K562 (cell line): ENCODE data around the gene SHB. TPM values are rescaled to one million over a fixed set of nuclear protein-coding genes. Genes with fewer than 3 reads are reported as not detected.
A peak's percentile ranks its signal among the peaks of the same experiment; 100 is the strongest.

Experiments
- ARNT ChIP-seq, 2 experiments: fragments of 450-650 bp; IDR thresholded peaks; 2 replicates each; pipeline ENCODE4 v1.6.1; 2016; ENCODE audit warnings: mild to moderate bottlenecking in 1 of 2
- CBFA2T3 ChIP-seq: fragments of 450-650 bp; IDR thresholded peaks from 2 replicates; pipeline ENCODE4 v1.6.1; 2017
- CHD1 ChIP-seq: fragments of 200-600 bp; sonication (generic); IDR thresholded peaks from one replicate; pipeline ENCODE4 v1.6.1; 2012; ENCODE audit warnings: mild to moderate bottlenecking, moderate library complexity, low read length, inconsistent platforms
- HDAC2 ChIP-seq: fragments of 450-650 bp; IDR thresholded peaks from 2 replicates; pipeline ENCODE4 v1.6.1; 2016; ENCODE audit warnings: mild to moderate bottlenecking
- MEIS2 ChIP-seq: fragments of 450-650 bp; IDR thresholded peaks from 2 replicates; pipeline ENCODE4 v1.6.1; 2014; ENCODE audit warnings: mild to moderate bottlenecking; ENCODE audit not compliant: partially characterized antibody
- MYBL2 ChIP-seq, 2 experiments: fragments of 450-650 bp in 1 of 2; sonication (generic) in 1 of 2; formaldehyde crosslinking in 1 of 2; IDR thresholded peaks; 2 replicates each; pipeline versions ENCODE4 v1.6.1 to v1.8.1; 2017 to 2022; ENCODE audit warnings: borderline replicate concordance in 1 of 2, inconsistent platforms in 1 of 2, low read depth in 1 of 2, mild to moderate bottlenecking in 1 of 2, missing genetic modification reagents in 1 of 2, moderate library complexity in 1 of 2
- NBN ChIP-seq: fragments of 450-650 bp; IDR thresholded peaks from 2 replicates; pipeline ENCODE4 v1.6.1; 2016; ENCODE audit warnings: low read depth, mild to moderate bottlenecking
- NCOA1 ChIP-seq: fragments of 450-650 bp; IDR thresholded peaks from 2 replicates; pipeline ENCODE4 v1.6.1; 2016; ENCODE audit warnings: low read depth
- PYGO2 ChIP-seq: fragments of 450-650 bp; IDR thresholded peaks from 2 replicates; pipeline ENCODE4 v1.6.1; 2016; ENCODE audit warnings: mild to moderate bottlenecking, missing genetic modification characterization, moderate library complexity, missing compliant biosample characterization
- RCOR1 ChIP-seq, 2 experiments: IDR thresholded peaks; 2 replicates each; pipeline ENCODE4 v1.6.1; 2012; ENCODE audit warnings: low read depth in 2 of 2, low read length in 2 of 2, borderline replicate concordance in 1 of 2, improper control_type of control experiment in 1 of 2
- SOX6 ChIP-seq: fragments of 450-650 bp; IDR thresholded peaks from 2 replicates; pipeline ENCODE4 v1.6.1; 2014; ENCODE audit warnings: mild to moderate bottlenecking
- TEAD2 ChIP-seq: fragments of 450-650 bp; IDR thresholded peaks from 2 replicates; pipeline ENCODE4 v1.6.1; 2016; ENCODE audit warnings: missing genetic modification characterization, control low read depth, missing compliant biosample characterization
- ZNF121 ChIP-seq: sonication (generic); formaldehyde crosslinking; conservative IDR thresholded peaks from 2 replicates; pipeline ENCODE4 v1.8.0; 2022; ENCODE audit warnings: missing genetic modification reagents
- ZNF24 ChIP-seq: fragments of 450-650 bp; IDR thresholded peaks from 2 replicates; pipeline ENCODE4 v1.6.1; 2016
- polyA plus RNA-seq, 8 experiments: library from polyadenylated mRNA; depleted of rRNA in 4 of 8; stranded (reverse) in 5 of 8; unstranded in 3 of 8; fragments of >200 nt; fragmentation: Nextera tagmentation in 2 of 8; fragmentation: Illumina TruSeq in 1 of 8; extraction: Ambion mirVana in 2 of 8; extraction: Trizol in 1 of 8; gene quantifications; 2 replicates each; pipeline versions ENCODE4 v1.2.1 to v1.2.3, GENCODE V29; 2011 to 2014; ENCODE audit warnings: inconsistent platforms in 1 of 8, missing spikeins in 1 of 8
- total RNA-seq, 7 experiments: library from RNA; depleted of rRNA in 6 of 7; stranded (reverse); fragments of >200 nt in 6 of 7; fragmentation: Illumina TruSeq in 2 of 7; extraction: Trizol in 2 of 7; gene quantifications; 2 replicates each; pipeline versions ENCODE4 v1.2.1 to v1.2.3, GENCODE V29; 2011 to 2021; ENCODE audit warnings: low replicate concordance in 1 of 7
- TF ChIP-seq, protein P1 (sequence below): fragments of 200-600 bp; sonication (generic); IDR thresholded peaks from one replicate; pipeline ENCODE4 v1.6.1; 2012; ENCODE audit warnings: mild to moderate bottlenecking, low read depth, low read length, inconsistent platforms

The SHB gene
- total and polyA plus RNA-seq, 9 of the 15 experiments (the other 6 are each of a cell fraction or from before 2014, with no cell fraction given) = 0.78 to 16.0 (median 5.3) TPM

GRCh38 chr9:37905131-37905505, 163.9 kb downstream of the SHB start (continued):
- TF ChIP-seq CHD1 = no peak
- TF ChIP-seq TEAD2 (tag) = no peak
- TF ChIP-seq, protein P1, sequence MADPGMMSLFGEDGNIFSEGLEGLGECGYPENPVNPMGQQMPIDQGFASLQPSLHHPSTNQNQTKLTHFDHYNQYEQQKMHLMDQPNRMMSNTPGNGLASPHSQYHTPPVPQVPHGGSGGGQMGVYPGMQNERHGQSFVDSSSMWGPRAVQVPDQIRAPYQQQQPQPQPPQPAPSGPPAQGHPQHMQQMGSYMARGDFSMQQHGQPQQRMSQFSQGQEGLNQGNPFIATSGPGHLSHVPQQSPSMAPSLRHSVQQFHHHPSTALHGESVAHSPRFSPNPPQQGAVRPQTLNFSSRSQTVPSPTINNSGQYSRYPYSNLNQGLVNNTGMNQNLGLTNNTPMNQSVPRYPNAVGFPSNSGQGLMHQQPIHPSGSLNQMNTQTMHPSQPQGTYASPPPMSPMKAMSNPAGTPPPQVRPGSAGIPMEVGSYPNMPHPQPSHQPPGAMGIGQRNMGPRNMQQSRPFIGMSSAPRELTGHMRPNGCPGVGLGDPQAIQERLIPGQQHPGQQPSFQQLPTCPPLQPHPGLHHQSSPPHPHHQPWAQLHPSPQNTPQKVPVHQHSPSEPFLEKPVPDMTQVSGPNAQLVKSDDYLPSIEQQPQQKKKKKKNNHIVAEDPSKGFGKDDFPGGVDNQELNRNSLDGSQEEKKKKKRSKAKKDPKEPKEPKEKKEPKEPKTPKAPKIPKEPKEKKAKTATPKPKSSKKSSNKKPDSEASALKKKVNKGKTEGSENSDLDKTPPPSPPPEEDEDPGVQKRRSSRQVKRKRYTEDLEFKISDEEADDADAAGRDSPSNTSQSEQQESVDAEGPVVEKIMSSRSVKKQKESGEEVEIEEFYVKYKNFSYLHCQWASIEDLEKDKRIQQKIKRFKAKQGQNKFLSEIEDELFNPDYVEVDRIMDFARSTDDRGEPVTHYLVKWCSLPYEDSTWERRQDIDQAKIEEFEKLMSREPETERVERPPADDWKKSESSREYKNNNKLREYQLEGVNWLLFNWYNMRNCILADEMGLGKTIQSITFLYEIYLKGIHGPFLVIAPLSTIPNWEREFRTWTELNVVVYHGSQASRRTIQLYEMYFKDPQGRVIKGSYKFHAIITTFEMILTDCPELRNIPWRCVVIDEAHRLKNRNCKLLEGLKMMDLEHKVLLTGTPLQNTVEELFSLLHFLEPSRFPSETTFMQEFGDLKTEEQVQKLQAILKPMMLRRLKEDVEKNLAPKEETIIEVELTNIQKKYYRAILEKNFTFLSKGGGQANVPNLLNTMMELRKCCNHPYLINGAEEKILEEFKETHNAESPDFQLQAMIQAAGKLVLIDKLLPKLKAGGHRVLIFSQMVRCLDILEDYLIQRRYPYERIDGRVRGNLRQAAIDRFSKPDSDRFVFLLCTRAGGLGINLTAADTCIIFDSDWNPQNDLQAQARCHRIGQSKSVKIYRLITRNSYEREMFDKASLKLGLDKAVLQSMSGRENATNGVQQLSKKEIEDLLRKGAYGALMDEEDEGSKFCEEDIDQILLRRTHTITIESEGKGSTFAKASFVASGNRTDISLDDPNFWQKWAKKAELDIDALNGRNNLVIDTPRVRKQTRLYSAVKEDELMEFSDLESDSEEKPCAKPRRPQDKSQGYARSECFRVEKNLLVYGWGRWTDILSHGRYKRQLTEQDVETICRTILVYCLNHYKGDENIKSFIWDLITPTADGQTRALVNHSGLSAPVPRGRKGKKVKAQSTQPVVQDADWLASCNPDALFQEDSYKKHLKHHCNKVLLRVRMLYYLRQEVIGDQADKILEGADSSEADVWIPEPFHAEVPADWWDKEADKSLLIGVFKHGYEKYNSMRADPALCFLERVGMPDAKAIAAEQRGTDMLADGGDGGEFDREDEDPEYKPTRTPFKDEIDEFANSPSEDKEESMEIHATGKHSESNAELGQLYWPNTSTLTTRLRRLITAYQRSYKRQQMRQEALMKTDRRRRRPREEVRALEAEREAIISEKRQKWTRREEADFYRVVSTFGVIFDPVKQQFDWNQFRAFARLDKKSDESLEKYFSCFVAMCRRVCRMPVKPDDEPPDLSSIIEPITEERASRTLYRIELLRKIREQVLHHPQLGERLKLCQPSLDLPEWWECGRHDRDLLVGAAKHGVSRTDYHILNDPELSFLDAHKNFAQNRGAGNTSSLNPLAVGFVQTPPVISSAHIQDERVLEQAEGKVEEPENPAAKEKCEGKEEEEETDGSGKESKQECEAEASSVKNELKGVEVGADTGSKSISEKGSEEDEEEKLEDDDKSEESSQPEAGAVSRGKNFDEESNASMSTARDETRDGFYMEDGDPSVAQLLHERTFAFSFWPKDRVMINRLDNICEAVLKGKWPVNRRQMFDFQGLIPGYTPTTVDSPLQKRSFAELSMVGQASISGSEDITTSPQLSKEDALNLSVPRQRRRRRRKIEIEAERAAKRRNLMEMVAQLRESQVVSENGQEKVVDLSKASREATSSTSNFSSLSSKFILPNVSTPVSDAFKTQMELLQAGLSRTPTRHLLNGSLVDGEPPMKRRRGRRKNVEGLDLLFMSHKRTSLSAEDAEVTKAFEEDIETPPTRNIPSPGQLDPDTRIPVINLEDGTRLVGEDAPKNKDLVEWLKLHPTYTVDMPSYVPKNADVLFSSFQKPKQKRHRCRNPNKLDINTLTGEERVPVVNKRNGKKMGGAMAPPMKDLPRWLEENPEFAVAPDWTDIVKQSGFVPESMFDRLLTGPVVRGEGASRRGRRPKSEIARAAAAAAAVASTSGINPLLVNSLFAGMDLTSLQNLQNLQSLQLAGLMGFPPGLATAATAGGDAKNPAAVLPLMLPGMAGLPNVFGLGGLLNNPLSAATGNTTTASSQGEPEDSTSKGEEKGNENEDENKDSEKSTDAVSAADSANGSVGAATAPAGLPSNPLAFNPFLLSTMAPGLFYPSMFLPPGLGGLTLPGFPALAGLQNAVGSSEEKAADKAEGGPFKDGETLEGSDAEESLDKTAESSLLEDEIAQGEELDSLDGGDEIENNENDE = no peak
- peak; percentile 90 for TF ChIP-seq SOX6
- TF ChIP-seq CBFA2T3 = peak; percentile 95
- no peak for TF ChIP-seq NCOA1
- TF ChIP-seq PYGO2 = no peak
- 0 out of 4 replicates have a peak, but pooled peaks of 1 of the 2 experiments have one; percentile 54 for TF ChIP-seq ARNT (IDR thresholded peaks at IDR 0.05)
- TF ChIP-seq NBN = 0 out of 2 replicates have a peak, but pooled peaks have one; percentile 58
- peak; percentile 61; the same call in 1 of the 2 replicates for TF ChIP-seq HDAC2
- no peak for TF ChIP-seq MYBL2 (IDR thresholded peaks at IDR 0.05; ENCODE audit: low read depth)
- no peak for TF ChIP-seq MYBL2 (CRISPR knock-in tag; IDR thresholded peaks at IDR 0.05; ENCODE audit: borderline replicate concordance)
- TF ChIP-seq ZNF121 (CRISPR knock-in tag) = no peak
- peak; percentile 65 to 96; a peak in 3 of 4 replicates for TF ChIP-seq RCOR1 (IDR thresholded peaks at IDR 0.05; ENCODE audit: borderline replicate concordance in 1 of 2, low read depth in 2 of 2, low read length in 2 of 2)
- TF ChIP-seq ZNF24 = no peak
- TF ChIP-seq MEIS2 = peak; percentile 52
